ENCODE data around the gene CD83.

CD83 gene

DNA sequence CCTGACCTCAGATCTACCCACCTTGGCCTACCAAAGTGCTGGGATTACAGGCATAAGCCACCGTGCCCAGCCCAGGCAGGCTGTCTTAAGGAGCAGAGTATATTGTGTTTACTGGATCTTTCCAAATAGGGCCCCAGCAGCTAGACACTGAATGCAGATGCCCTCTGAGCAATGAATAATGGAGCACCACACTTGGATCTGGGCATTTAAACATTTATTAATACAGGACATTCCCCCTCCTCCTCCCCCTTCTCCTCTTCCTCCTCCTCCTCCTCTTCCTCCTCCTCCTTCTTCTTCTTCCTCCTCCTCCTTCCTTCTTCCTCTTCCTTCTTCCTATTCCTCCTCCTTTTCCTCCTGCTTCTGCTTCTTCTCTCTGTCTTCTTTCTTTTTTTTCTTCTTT, 34.2 kb downstream of the CD83 start:
- no peaks in the 10 kb centered on the region for H3K36me3 ChIP-seq (replicated peaks; ENCODE audit: insufficient read depth, low read length)
- no peak overlapping the region for H3K4me2 ChIP-seq (ENCODE audit: low read depth, low read length)
- H2AFZ ChIP-seq (ENCODE audit: low read length) = no peak overlapping the region
- no peaks in the 10 kb centered on the region for H3K9me2 ChIP-seq (replicated peaks; ENCODE audit: insufficient read depth, low read length)
- no peaks in the 10 kb centered on the region for H3K27me3 ChIP-seq (replicated peaks; ENCODE audit: insufficient read depth, low read length)
- no peak for TF ChIP-seq EZH2phosphoT487 (IDR thresholded peaks at IDR 0.05; ENCODE audit: low read length)
- no peaks in the 10 kb centered on the region for H3K9me3 ChIP-seq (replicated peaks; ENCODE audit: insufficient read depth, low read length)
- H3F3A ChIP-seq (ENCODE audit: insufficient read depth, low read length) = no peaks in the 10 kb centered on the region
- H3K4me1 ChIP-seq (ENCODE audit: low read length) = no peaks in the 10 kb centered on the region
- no peak overlapping the region for H3K27ac ChIP-seq (ENCODE audit: low read length)
- no peaks in the 10 kb centered on the region for H3K79me2 ChIP-seq (ENCODE audit: low read length)
- H3K4me3 ChIP-seq (ENCODE audit: low read length) = no peak overlapping the region
- H4K20me1 ChIP-seq (ENCODE audit: insufficient read depth, low read length) = no peaks in the 10 kb centered on the region
- no peak for DNase-seq
- no peak overlapping the region for H3K9ac ChIP-seq (ENCODE audit: low read length)

DNA sequence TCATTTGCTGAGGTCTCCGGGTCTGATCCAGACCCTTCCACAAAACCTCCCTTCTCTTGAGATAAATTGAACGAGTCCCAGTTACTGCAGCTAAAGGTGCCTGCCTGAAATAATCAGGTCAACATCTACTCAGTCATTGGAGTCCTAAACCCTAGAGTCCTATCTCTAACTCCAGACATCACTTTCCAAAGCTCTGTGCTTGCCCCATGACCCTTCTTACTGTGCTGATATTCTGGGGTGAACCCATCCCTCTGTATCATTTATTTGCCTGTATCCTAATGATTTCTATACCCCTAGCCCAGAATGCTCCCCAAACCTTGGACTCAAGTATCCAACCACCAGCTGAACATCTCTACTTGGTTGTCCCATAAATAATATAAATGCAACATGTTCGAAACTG, 35.7 kb downstream of the CD83 start:
- no peak overlapping the region for H3K4me3 ChIP-seq (ENCODE audit: low read length)
- no peaks in the 10 kb centered on the region for H3K4me1 ChIP-seq (ENCODE audit: low read length)
- no peak overlapping the region for H3K4me2 ChIP-seq (ENCODE audit: low read depth, low read length)
- no peaks in the 10 kb centered on the region for H3K27me3 ChIP-seq (replicated peaks; ENCODE audit: insufficient read depth, low read length)
- no peak for DNase-seq
- no peak overlapping the region for H2AFZ ChIP-seq (ENCODE audit: low read length)
- no peak for TF ChIP-seq EZH2 (optimal IDR thresholded peaks at IDR 0.05; ENCODE audit: low read depth, low read length)
- TF ChIP-seq, protein P1, sequence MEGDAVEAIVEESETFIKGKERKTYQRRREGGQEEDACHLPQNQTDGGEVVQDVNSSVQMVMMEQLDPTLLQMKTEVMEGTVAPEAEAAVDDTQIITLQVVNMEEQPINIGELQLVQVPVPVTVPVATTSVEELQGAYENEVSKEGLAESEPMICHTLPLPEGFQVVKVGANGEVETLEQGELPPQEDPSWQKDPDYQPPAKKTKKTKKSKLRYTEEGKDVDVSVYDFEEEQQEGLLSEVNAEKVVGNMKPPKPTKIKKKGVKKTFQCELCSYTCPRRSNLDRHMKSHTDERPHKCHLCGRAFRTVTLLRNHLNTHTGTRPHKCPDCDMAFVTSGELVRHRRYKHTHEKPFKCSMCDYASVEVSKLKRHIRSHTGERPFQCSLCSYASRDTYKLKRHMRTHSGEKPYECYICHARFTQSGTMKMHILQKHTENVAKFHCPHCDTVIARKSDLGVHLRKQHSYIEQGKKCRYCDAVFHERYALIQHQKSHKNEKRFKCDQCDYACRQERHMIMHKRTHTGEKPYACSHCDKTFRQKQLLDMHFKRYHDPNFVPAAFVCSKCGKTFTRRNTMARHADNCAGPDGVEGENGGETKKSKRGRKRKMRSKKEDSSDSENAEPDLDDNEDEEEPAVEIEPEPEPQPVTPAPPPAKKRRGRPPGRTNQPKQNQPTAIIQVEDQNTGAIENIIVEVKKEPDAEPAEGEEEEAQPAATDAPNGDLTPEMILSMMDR (IDR thresholded peaks at IDR 0.05; ENCODE audit: low read length) = no peak
- no peak for TF ChIP-seq EZH2phosphoT487 (IDR thresholded peaks at IDR 0.05; ENCODE audit: low read length)
- no peak overlapping the region for H3K27ac ChIP-seq (ENCODE audit: low read length)
- H3F3A ChIP-seq (ENCODE audit: insufficient read depth, low read length) = no peaks in the 10 kb centered on the region
- no peaks in the 10 kb centered on the region for H3K79me2 ChIP-seq (ENCODE audit: low read length)
- H3K9me2 ChIP-seq (replicated peaks; ENCODE audit: insufficient read depth, low read length) = no peaks in the 10 kb centered on the region
- no peaks in the 10 kb centered on the region for H3K36me3 ChIP-seq (replicated peaks; ENCODE audit: insufficient read depth, low read length)
- no peaks in the 10 kb centered on the region for H3K9me3 ChIP-seq (replicated peaks; ENCODE audit: insufficient read depth, low read length)
- H4K20me1 ChIP-seq (ENCODE audit: insufficient read depth, low read length) = no peaks in the 10 kb centered on the region
- H3K9ac ChIP-seq (ENCODE audit: low read length) = no peak overlapping the region

DNA sequence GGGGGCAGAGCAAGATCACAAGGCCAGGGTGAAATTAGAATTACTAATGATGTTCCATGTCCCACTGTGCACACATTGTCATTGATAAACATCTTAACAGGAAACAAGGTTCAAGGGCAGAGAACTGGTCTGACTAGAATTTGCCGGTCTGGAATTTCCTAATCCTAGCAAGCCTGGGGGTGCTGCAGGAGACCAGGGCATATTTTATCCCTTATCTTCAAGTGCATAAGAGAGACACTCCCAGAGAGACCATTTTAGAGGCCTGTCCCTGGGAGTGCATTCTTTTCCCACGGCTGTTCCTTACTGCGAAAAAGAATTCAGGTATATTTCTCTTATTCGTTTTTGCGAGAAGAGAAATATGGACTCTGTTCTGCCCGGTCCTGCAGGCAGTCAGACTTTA, 41.5 kb downstream of the CD83 start:
- no peak overlapping the region for H3K4me3 ChIP-seq (ENCODE audit: low read length)
- DNase-seq = no peak
- H3K9ac ChIP-seq (ENCODE audit: low read length) = no peak overlapping the region
- no peaks in the 10 kb centered on the region for H3K79me2 ChIP-seq (ENCODE audit: low read length)
- H3K9me3 ChIP-seq (replicated peaks; ENCODE audit: insufficient read depth, low read length) = no peaks in the 10 kb centered on the region
- H3K4me1 ChIP-seq (ENCODE audit: low read length) = no peaks in the 10 kb centered on the region
- no peak overlapping the region for H2AFZ ChIP-seq (ENCODE audit: low read length)
- no peaks in the 10 kb centered on the region for H3F3A ChIP-seq (ENCODE audit: insufficient read depth, low read length)
- TF ChIP-seq, protein P1 (IDR thresholded peaks at IDR 0.05; ENCODE audit: low read length) = no peak
- TF ChIP-seq EZH2 (optimal IDR thresholded peaks at IDR 0.05; ENCODE audit: low read depth, low read length) (no peak), EZH2phosphoT487 (IDR thresholded peaks at IDR 0.05; ENCODE audit: low read length) (no peak)
- no peaks in the 10 kb centered on the region for H3K36me3 ChIP-seq (replicated peaks; ENCODE audit: insufficient read depth, low read length)
- no peaks in the 10 kb centered on the region for H3K27me3 ChIP-seq (replicated peaks; ENCODE audit: insufficient read depth, low read length)
- no peaks in the 10 kb centered on the region for H3K9me2 ChIP-seq (replicated peaks; ENCODE audit: insufficient read depth, low read length)
- H4K20me1 ChIP-seq (ENCODE audit: insufficient read depth, low read length) = no peaks in the 10 kb centered on the region
- no peak overlapping the region for H3K4me2 ChIP-seq (ENCODE audit: low read depth, low read length)
- H3K27ac ChIP-seq (ENCODE audit: low read length) = no peak overlapping the region

DNA sequence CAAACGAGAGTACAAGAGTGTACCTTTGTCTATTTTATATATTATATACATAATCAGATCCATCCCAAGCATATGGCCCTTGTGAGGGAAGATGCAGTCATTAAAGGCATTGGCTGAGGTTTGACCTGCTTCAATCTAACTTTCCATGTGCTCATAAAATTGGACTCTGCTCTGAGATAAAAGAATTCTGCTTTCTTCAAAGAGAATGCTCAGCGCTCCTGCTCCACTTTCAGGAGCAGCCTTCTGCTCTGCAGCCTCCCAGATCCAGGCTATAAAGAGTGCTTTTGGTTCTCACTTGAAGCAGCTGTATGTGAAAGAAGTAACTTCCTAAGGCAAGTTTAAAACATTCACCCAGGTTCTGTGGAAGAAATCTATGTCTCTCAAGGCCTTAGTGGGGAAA, 45.3 kb downstream of the CD83 start:
- no peak for DNase-seq
- Histone ChIP-seq H3K4me2 (ENCODE audit: low read depth, low read length) (no peak overlapping the region), H3K4me3 (ENCODE audit: low read length) (no peak overlapping the region), H3K36me3 (replicated peaks; ENCODE audit: insufficient read depth, low read length) (no peaks in the 10 kb centered on the region), H3K9ac (ENCODE audit: low read length) (no peak overlapping the region), H3K27me3 (replicated peaks; ENCODE audit: insufficient read depth, low read length) (no peaks in the 10 kb centered on the region), H2AFZ (ENCODE audit: low read length) (no peak overlapping the region), H4K20me1 (ENCODE audit: insufficient read depth, low read length) (no peaks in the 10 kb centered on the region), H3F3A (ENCODE audit: insufficient read depth, low read length) (no peaks in the 10 kb centered on the region), H3K9me2 (replicated peaks; ENCODE audit: insufficient read depth, low read length) (no peaks in the 10 kb centered on the region), H3K4me1 (ENCODE audit: low read length) (no peaks in the 10 kb centered on the region), H3K79me2 (ENCODE audit: low read length) (no peaks in the 10 kb centered on the region), H3K9me3 (replicated peaks; ENCODE audit: insufficient read depth, low read length) (no peaks in the 10 kb centered on the region), H3K27ac (ENCODE audit: low read length) (no peak overlapping the region)
- TF ChIP-seq EZH2phosphoT487 (IDR thresholded peaks at IDR 0.05; ENCODE audit: low read length) (no peak), EZH2 (optimal IDR thresholded peaks at IDR 0.05; ENCODE audit: low read depth, low read length) (no peak)
- TF ChIP-seq, protein P1 (IDR thresholded peaks at IDR 0.05; ENCODE audit: low read length) = no peak

All from MM.1S (cell line).